ENCODE measurements around the gene CLOCK.

DNA sequence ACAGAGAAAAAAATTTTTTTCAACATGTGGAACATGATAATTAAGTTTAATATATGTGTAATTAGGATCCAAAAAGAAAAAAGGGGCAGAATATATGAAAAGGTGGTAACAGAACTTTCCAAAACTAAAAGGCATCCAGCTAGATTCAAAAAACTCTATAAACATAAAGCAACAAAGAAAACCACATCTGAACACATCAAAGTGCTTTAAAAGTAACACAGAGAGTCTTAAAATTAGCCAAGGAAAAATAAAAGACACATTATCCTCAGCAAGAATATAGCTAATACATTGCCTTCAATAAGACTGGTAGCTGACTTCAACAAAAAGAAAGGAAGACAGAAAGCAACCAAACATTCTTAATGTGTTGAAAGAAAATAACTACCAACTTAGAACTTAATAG is 8.2 kb downstream of the CLOCK start:
- TF ChIP-seq POLR2AphosphoS5 (IDR thresholded peaks at IDR 0.05), result no peak
- TF ChIP-seq, protein P1, sequence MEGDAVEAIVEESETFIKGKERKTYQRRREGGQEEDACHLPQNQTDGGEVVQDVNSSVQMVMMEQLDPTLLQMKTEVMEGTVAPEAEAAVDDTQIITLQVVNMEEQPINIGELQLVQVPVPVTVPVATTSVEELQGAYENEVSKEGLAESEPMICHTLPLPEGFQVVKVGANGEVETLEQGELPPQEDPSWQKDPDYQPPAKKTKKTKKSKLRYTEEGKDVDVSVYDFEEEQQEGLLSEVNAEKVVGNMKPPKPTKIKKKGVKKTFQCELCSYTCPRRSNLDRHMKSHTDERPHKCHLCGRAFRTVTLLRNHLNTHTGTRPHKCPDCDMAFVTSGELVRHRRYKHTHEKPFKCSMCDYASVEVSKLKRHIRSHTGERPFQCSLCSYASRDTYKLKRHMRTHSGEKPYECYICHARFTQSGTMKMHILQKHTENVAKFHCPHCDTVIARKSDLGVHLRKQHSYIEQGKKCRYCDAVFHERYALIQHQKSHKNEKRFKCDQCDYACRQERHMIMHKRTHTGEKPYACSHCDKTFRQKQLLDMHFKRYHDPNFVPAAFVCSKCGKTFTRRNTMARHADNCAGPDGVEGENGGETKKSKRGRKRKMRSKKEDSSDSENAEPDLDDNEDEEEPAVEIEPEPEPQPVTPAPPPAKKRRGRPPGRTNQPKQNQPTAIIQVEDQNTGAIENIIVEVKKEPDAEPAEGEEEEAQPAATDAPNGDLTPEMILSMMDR (IDR thresholded peaks at IDR 0.05), result no peak
- no peak for TF ChIP-seq POLR2A (IDR thresholded peaks at IDR 0.05)
- no peak for TF ChIP-seq EP300 (IDR thresholded peaks at IDR 0.05)
